H1 (cell line): ENCODE results near the gene OR51B5. TPM values are rescaled to one million over a fixed set of nuclear protein-coding genes. Genes with fewer than 3 reads are reported as not detected.
"Not testable (repeated sequence)": the region's sequence is repeated elsewhere in the genome, so short reads cannot be mapped to it uniquely, and the experiment has no call there.

Experiments
- CTCF ChIA-PET: fragments of 300-600 bp; sonication (Branson Sonifier 250); formaldehyde crosslinking; loops from one replicate; lab custom pipeline; 2021; ENCODE audit not compliant: partially characterized antibody; lab: Charles Lee
- POLR2A ChIA-PET: fragments of 300-600 bp; sonication (Branson Sonifier 250); formaldehyde crosslinking; loops from one replicate; lab custom pipeline; 2021; ENCODE audit warnings: inconsistent platforms; ENCODE audit not compliant: partially characterized antibody; lab: Charles Lee
- DNase-seq, 2 experiments: peaks; one replicate each; pipeline versions ENCODE4 v3.0.0 to v3.0.0-alpha.2; 2010 to 2022; ENCODE audit warnings: low spot score in 2 of 2, low read depth in 1 of 2, mixed read lengths in 1 of 2
- FAIRE-seq: peaks from 2 replicates; lab custom pipeline; 2011; peaks lifted over from hg19 to GRCh38; lab: Jason Lieb, UNC
- H2AFZ ChIP-seq: 2 replicates; pipeline ENCODE4 v1.8.1; 2012; ENCODE audit warnings: low read length, inconsistent platforms
- H2AK5ac ChIP-seq: 2 replicates; pipeline ENCODE4 v1.6.1; 2013; ENCODE audit warnings: low read depth, low read length
- H2BK120ac ChIP-seq: replicated peaks from 2 replicates; pipeline ENCODE3; 2013; ENCODE audit warnings: low read depth, low read length, inconsistent platforms
- H2BK12ac ChIP-seq: 2 replicates; pipeline ENCODE4 v1.6.1; 2013; ENCODE audit warnings: low read depth, low read length
- H2BK15ac ChIP-seq: 2 replicates; pipeline ENCODE4 v1.6.1; 2013; ENCODE audit warnings: low read length
- H2BK20ac ChIP-seq: 2 replicates; pipeline ENCODE4 v1.6.1; 2013; ENCODE audit warnings: low read length
- H2BK5ac ChIP-seq: 2 replicates; pipeline ENCODE4 v1.6.1; 2013; ENCODE audit warnings: low read depth, low read length
- H3K14ac ChIP-seq: 2 replicates; pipeline ENCODE4 v1.6.1; 2013; ENCODE audit warnings: inconsistent platforms; ENCODE audit not compliant: insufficient read length
- H3K18ac ChIP-seq: 2 replicates; pipeline ENCODE4 v1.6.1; 2013; ENCODE audit warnings: low read length; ENCODE audit errors: extremely low read depth
- H3K23ac ChIP-seq: 2 replicates; pipeline ENCODE4 v1.6.1; 2013; ENCODE audit warnings: inconsistent platforms; ENCODE audit not compliant: insufficient read length
- H3K23me2 ChIP-seq: 2 replicates; pipeline ENCODE4 v1.6.1; 2013; ENCODE audit warnings: low read depth, low read length
- H3K27ac ChIP-seq: 2 replicates; pipeline ENCODE4 v1.6.1; 2011; ENCODE audit warnings: low read depth, low read length, inconsistent platforms
- H3K27me3 ChIP-seq, 4 experiments: replicated peaks in 1 of 4; 1 replicate in 1 of 4; 2 replicates in 3 of 4; pipeline versions ENCODE4 v1.6.1 to v1.8.1; 2011 to 2013; ENCODE audit warnings: low read length in 3 of 4, mild to moderate bottlenecking in 3 of 4, inconsistent platforms in 2 of 4, mixed read lengths in 2 of 4, moderate library complexity in 1 of 4; ENCODE audit not compliant: control insufficient read depth in 3 of 4, insufficient read depth in 3 of 4; ENCODE audit errors: extremely low read depth in 1 of 4
- H3K36me3 ChIP-seq, 4 experiments: 2 replicates each; pipeline versions ENCODE4 v1.6.1 to v1.8.1; 2011 to 2013; ENCODE audit warnings: mild to moderate bottlenecking in 4 of 4, low read length in 3 of 4, moderate library complexity in 2 of 4, control low read depth in 1 of 4, inconsistent platforms in 1 of 4; ENCODE audit not compliant: insufficient read depth in 4 of 4, control insufficient read depth in 2 of 4
- H3K4ac ChIP-seq: replicated peaks from 2 replicates; pipeline ENCODE3; 2013; ENCODE audit warnings: low read length, low read depth, mixed read lengths, inconsistent platforms; ENCODE audit not compliant: insufficient read length
- H3K4me1 ChIP-seq, 4 experiments: replicated peaks in 1 of 4; 1 replicate in 1 of 4; 2 replicates in 3 of 4; pipeline versions ENCODE4 v1.6.1 to v1.8.1; 2011 to 2013; ENCODE audit warnings: low read length in 3 of 4, inconsistent platforms in 2 of 4, mixed read lengths in 1 of 4; ENCODE audit not compliant: insufficient read depth in 4 of 4, control insufficient read depth in 3 of 4
- H3K4me2 ChIP-seq, 2 experiments: 2 replicates each; pipeline versions ENCODE4 v1.6.1 to v1.8.1; 2011 to 2013; ENCODE audit warnings: low read depth in 2 of 2, low read length in 2 of 2, control low read depth in 1 of 2, inconsistent platforms in 1 of 2, mild to moderate bottlenecking in 1 of 2; ENCODE audit not compliant: insufficient read depth in 1 of 2
- H3K4me3 ChIP-seq, 4 experiments: fragments of 200-600, 300-600 bp in 1 of 4; sonication (generic), shearing (Covaris generic), sonication (Bioruptor Twin) in 1 of 4; 2 replicates each; pipeline versions ENCODE4 v1.5.1 to v1.8.1; 2011 to 2016; ENCODE audit warnings: low read length in 4 of 4, low read depth in 3 of 4, control low read depth in 2 of 4, inconsistent platforms in 2 of 4, mild to moderate bottlenecking in 2 of 4, mixed read lengths in 1 of 4, moderate library complexity in 1 of 4; ENCODE audit not compliant: insufficient read depth in 2 of 4; ENCODE audit errors: extremely low read depth in 1 of 4
- H3K56ac ChIP-seq: replicated peaks from 2 replicates; pipeline ENCODE3; 2013; ENCODE audit warnings: low read depth, mild to moderate bottlenecking, mixed read lengths, low read length, inconsistent platforms; ENCODE audit not compliant: insufficient read length
- H3K79me1 ChIP-seq: 2 replicates; pipeline ENCODE4 v1.6.1; 2013; ENCODE audit warnings: low read depth, low read length, control low read depth
- H3K79me2 ChIP-seq, 2 experiments: 2 replicates each; pipeline versions ENCODE4 v1.6.1 to v1.8.1; 2012 to 2013; ENCODE audit warnings: low read length in 2 of 2, mild to moderate bottlenecking in 2 of 2, inconsistent platforms in 1 of 2; ENCODE audit not compliant: insufficient read depth in 2 of 2, control insufficient read depth in 1 of 2
- H3K9ac ChIP-seq, 4 experiments: replicated peaks in 1 of 4; 1 replicate in 1 of 4; 2 replicates in 3 of 4; pipeline versions ENCODE4 v1.6.1 to v1.8.1; 2011 to 2013; ENCODE audit warnings: low read depth in 3 of 4, low read length in 3 of 4, control low read depth in 2 of 4, mild to moderate bottlenecking in 2 of 4, moderate library complexity in 2 of 4, inconsistent platforms in 1 of 4; ENCODE audit errors: extremely low read depth in 1 of 4
- H3K9me3 ChIP-seq, 2 experiments: 2 replicates each; pipeline versions ENCODE4 v1.6.1 to v1.8.1; 2012 to 2013; ENCODE audit warnings: mild to moderate bottlenecking in 2 of 2, moderate library complexity in 2 of 2, control low read depth in 1 of 2, inconsistent platforms in 1 of 2, low read depth in 1 of 2, low read length in 1 of 2, mixed read lengths in 1 of 2; ENCODE audit not compliant: insufficient read depth in 2 of 2
- H4K20me1 ChIP-seq, 2 experiments: replicated peaks in 1 of 2; 2 replicates each; pipeline versions ENCODE3 to v1.8.1; 2011 to 2013; ENCODE audit warnings: inconsistent platforms in 2 of 2, low read length in 2 of 2, mild to moderate bottlenecking in 1 of 2; ENCODE audit not compliant: insufficient read depth in 2 of 2, control insufficient read depth in 1 of 2
- H4K5ac ChIP-seq: 2 replicates; pipeline ENCODE4 v1.6.1; 2013; ENCODE audit warnings: low read length, low read depth, mixed read lengths, inconsistent platforms; ENCODE audit not compliant: insufficient read length
- H4K8ac ChIP-seq: 2 replicates; pipeline ENCODE4 v1.8.0; 2013; ENCODE audit warnings: mild to moderate bottlenecking, moderate library complexity, low read length, inconsistent platforms; ENCODE audit not compliant: insufficient read depth; ENCODE audit errors: extremely low read depth
- H4K91ac ChIP-seq: replicated peaks from 2 replicates; pipeline ENCODE3; 2013; ENCODE audit warnings: low read length, mixed read lengths, inconsistent platforms; ENCODE audit not compliant: insufficient read length
- WGBS, 2 experiments: shearing (Covaris generic) in 1 of 2; methylation state at CpG; one replicate each; pipeline versions ENCODE4 v1.1.6 to v1.1.7; 2013 to 2015; ENCODE audit warnings: low lambda C conversion rate in 2 of 2, mixed read lengths in 2 of 2, inconsistent platforms in 1 of 2, low coverage in 1 of 2, missing lambda C conversion rate in 1 of 2; ENCODE audit not compliant: insufficient replicate concordance in 2 of 2, insufficient coverage in 1 of 2, insufficient read length in 1 of 2; ENCODE audit errors: extremely low coverage in 1 of 2, missing lambda C conversion rate in 1 of 2; 5-methylcytosine and 5-hydroxymethylcytosine counted together
- polyA plus RNA-seq, 7 experiments: library from polyadenylated mRNA; depleted of rRNA in 3 of 7; stranded (reverse) in 5 of 7; unstranded in 2 of 7; fragments of >200 nt in 5 of 7; fragments of 200-250 nt in 2 of 7; gene quantifications; 1 replicate in 5 of 7; 2 replicates in 1 of 7; 4 replicates in 1 of 7; pipeline versions ENCODE4 v1.2.1 to v1.2.3, GENCODE V29; 2011 to 2013; ENCODE audit warnings: missing spikeins in 2 of 7, mixed read lengths in 2 of 7
- total RNA-seq: library from RNA; stranded (reverse); fragmentation: NEBNext Ultra II Directional; extraction: Animal tissue kit (Norgen Biotek cat#: 25700); gene quantifications from 2 replicates; pipeline ENCODE4 v1.2.1, GENCODE V29; 2021

The OR51B5 gene
- total and polyA plus RNA-seq, 2 of the 8 experiments (the other 6 are each of a cell fraction or from before 2014, with no cell fraction given) = not detected

DNA sequence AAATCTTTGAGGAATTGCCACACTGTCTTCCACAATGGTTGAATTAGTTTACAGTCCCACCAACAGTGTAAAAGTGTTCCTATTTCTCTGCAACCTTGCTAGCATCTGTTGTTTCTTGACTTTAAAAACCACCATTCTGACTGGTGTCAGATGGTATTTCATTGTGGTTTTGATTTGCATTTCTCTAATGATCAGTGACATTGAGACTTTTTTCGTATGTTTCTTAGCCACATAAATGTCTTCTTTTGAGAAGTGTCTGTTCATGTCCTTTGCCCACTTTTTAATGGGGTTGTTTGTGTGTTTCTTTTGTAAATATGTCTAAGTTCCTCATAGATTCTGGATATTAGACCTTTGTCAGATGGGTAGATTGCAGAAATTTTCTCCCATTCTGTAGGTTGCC lies 6.1 kb downstream of the OR51B5 start:
- not testable (repeated sequence) for DNase-seq, H3K23me2 ChIP-seq

More for the DNA sequence above, 6.1 kb downstream of the OR51B5 start:
- H2AK5ac ChIP-seq, H3K4me3 ChIP-seq, H3K27ac ChIP-seq, H2BK20ac ChIP-seq, H3K14ac ChIP-seq, H3K18ac ChIP-seq, H3K4me2 ChIP-seq, H3K4ac ChIP-seq, H3K79me1 ChIP-seq, H2BK15ac ChIP-seq, H3K4me1 ChIP-seq, POLR2A ChIA-PET, H4K5ac ChIP-seq, H2AFZ ChIP-seq, H4K20me1 ChIP-seq, H3K56ac ChIP-seq, H3K36me3 ChIP-seq, H3K27me3 ChIP-seq, H4K8ac ChIP-seq, H2BK5ac ChIP-seq, H3K9me3 ChIP-seq, H2BK120ac ChIP-seq, H3K79me2 ChIP-seq, H3K9ac ChIP-seq, H3K23ac ChIP-seq, H2BK12ac ChIP-seq, H4K91ac ChIP-seq, FAIRE-seq: not testable (repeated sequence)
- CTCF ChIA-PET = interaction anchor here (1.0 kb wide), 1 partner anchor 306 kb away, joined by 3 read pairs; no protein-coding TSS in a partner anchor
- WGBS, 2 experiments = 94% methylated on average over 1 of the region's 1 CpG; no CpG with 5 or more reads in 1 of the 2 experiments
